H1 (cell line): Measurements from ENCODE around the gene TMEM92. TPM values are rescaled to one million over a fixed set of nuclear protein-coding genes. Genes with fewer than 3 reads are reported as not detected.

ENCODE experiments used
- CTCF ChIA-PET: fragments of 300-600 bp; sonication (Branson Sonifier 250); formaldehyde crosslinking; loops from one replicate; lab custom pipeline; 2021; ENCODE audit not compliant: partially characterized antibody; lab: Charles Lee
- POLR2A ChIA-PET: fragments of 300-600 bp; sonication (Branson Sonifier 250); formaldehyde crosslinking; loops from one replicate; lab custom pipeline; 2021; ENCODE audit warnings: inconsistent platforms; ENCODE audit not compliant: partially characterized antibody; lab: Charles Lee
- DNase-seq, 2 experiments: peaks; one replicate each; pipeline versions ENCODE4 v3.0.0 to v3.0.0-alpha.2; 2010 to 2022; ENCODE audit warnings: low spot score in 2 of 2, low read depth in 1 of 2, mixed read lengths in 1 of 2
- FAIRE-seq: peaks from 2 replicates; lab custom pipeline; 2011; peaks lifted over from hg19 to GRCh38; lab: Jason Lieb, UNC
- H2AFZ ChIP-seq: 2 replicates; pipeline ENCODE4 v1.8.1; 2012; ENCODE audit warnings: low read length, inconsistent platforms
- H2AK5ac ChIP-seq: 2 replicates; pipeline ENCODE4 v1.6.1; 2013; ENCODE audit warnings: low read depth, low read length
- H2BK120ac ChIP-seq: replicated peaks from 2 replicates; pipeline ENCODE3; 2013; ENCODE audit warnings: low read depth, low read length, inconsistent platforms
- H2BK12ac ChIP-seq: 2 replicates; pipeline ENCODE4 v1.6.1; 2013; ENCODE audit warnings: low read depth, low read length
- H2BK15ac ChIP-seq: 2 replicates; pipeline ENCODE4 v1.6.1; 2013; ENCODE audit warnings: low read length
- H2BK20ac ChIP-seq: 2 replicates; pipeline ENCODE4 v1.6.1; 2013; ENCODE audit warnings: low read length
- H2BK5ac ChIP-seq: 2 replicates; pipeline ENCODE4 v1.6.1; 2013; ENCODE audit warnings: low read depth, low read length
- H3K14ac ChIP-seq: 2 replicates; pipeline ENCODE4 v1.6.1; 2013; ENCODE audit warnings: inconsistent platforms; ENCODE audit not compliant: insufficient read length
- H3K18ac ChIP-seq: 2 replicates; pipeline ENCODE4 v1.6.1; 2013; ENCODE audit warnings: low read length; ENCODE audit errors: extremely low read depth
- H3K23ac ChIP-seq: 2 replicates; pipeline ENCODE4 v1.6.1; 2013; ENCODE audit warnings: inconsistent platforms; ENCODE audit not compliant: insufficient read length
- H3K23me2 ChIP-seq: 2 replicates; pipeline ENCODE4 v1.6.1; 2013; ENCODE audit warnings: low read depth, low read length
- H3K27ac ChIP-seq: 2 replicates; pipeline ENCODE4 v1.6.1; 2011; ENCODE audit warnings: low read depth, low read length, inconsistent platforms
- H3K27me3 ChIP-seq, 4 experiments: replicated peaks in 1 of 4; 1 replicate in 1 of 4; 2 replicates in 3 of 4; pipeline versions ENCODE4 v1.6.1 to v1.8.1; 2011 to 2013; ENCODE audit warnings: low read length in 3 of 4, mild to moderate bottlenecking in 3 of 4, inconsistent platforms in 2 of 4, mixed read lengths in 2 of 4, moderate library complexity in 1 of 4; ENCODE audit not compliant: control insufficient read depth in 3 of 4, insufficient read depth in 3 of 4; ENCODE audit errors: extremely low read depth in 1 of 4
- H3K36me3 ChIP-seq, 4 experiments: 2 replicates each; pipeline versions ENCODE4 v1.6.1 to v1.8.1; 2011 to 2013; ENCODE audit warnings: mild to moderate bottlenecking in 4 of 4, low read length in 3 of 4, moderate library complexity in 2 of 4, control low read depth in 1 of 4, inconsistent platforms in 1 of 4; ENCODE audit not compliant: insufficient read depth in 4 of 4, control insufficient read depth in 2 of 4
- H3K4ac ChIP-seq: replicated peaks from 2 replicates; pipeline ENCODE3; 2013; ENCODE audit warnings: low read length, low read depth, mixed read lengths, inconsistent platforms; ENCODE audit not compliant: insufficient read length
- H3K4me1 ChIP-seq, 4 experiments: replicated peaks in 1 of 4; 1 replicate in 1 of 4; 2 replicates in 3 of 4; pipeline versions ENCODE4 v1.6.1 to v1.8.1; 2011 to 2013; ENCODE audit warnings: low read length in 3 of 4, inconsistent platforms in 2 of 4, mixed read lengths in 1 of 4; ENCODE audit not compliant: insufficient read depth in 4 of 4, control insufficient read depth in 3 of 4
- H3K4me2 ChIP-seq, 2 experiments: 2 replicates each; pipeline versions ENCODE4 v1.6.1 to v1.8.1; 2011 to 2013; ENCODE audit warnings: low read depth in 2 of 2, low read length in 2 of 2, control low read depth in 1 of 2, inconsistent platforms in 1 of 2, mild to moderate bottlenecking in 1 of 2; ENCODE audit not compliant: insufficient read depth in 1 of 2
- H3K4me3 ChIP-seq, 4 experiments: fragments of 200-600, 300-600 bp in 1 of 4; sonication (generic), shearing (Covaris generic), sonication (Bioruptor Twin) in 1 of 4; 2 replicates each; pipeline versions ENCODE4 v1.5.1 to v1.8.1; 2011 to 2016; ENCODE audit warnings: low read length in 4 of 4, low read depth in 3 of 4, control low read depth in 2 of 4, inconsistent platforms in 2 of 4, mild to moderate bottlenecking in 2 of 4, mixed read lengths in 1 of 4, moderate library complexity in 1 of 4; ENCODE audit not compliant: insufficient read depth in 2 of 4; ENCODE audit errors: extremely low read depth in 1 of 4
- H3K56ac ChIP-seq: replicated peaks from 2 replicates; pipeline ENCODE3; 2013; ENCODE audit warnings: low read depth, mild to moderate bottlenecking, mixed read lengths, low read length, inconsistent platforms; ENCODE audit not compliant: insufficient read length
- H3K79me1 ChIP-seq: 2 replicates; pipeline ENCODE4 v1.6.1; 2013; ENCODE audit warnings: low read depth, low read length, control low read depth
- H3K79me2 ChIP-seq, 2 experiments: 2 replicates each; pipeline versions ENCODE4 v1.6.1 to v1.8.1; 2012 to 2013; ENCODE audit warnings: low read length in 2 of 2, mild to moderate bottlenecking in 2 of 2, inconsistent platforms in 1 of 2; ENCODE audit not compliant: insufficient read depth in 2 of 2, control insufficient read depth in 1 of 2
- H3K9ac ChIP-seq, 4 experiments: replicated peaks in 1 of 4; 1 replicate in 1 of 4; 2 replicates in 3 of 4; pipeline versions ENCODE4 v1.6.1 to v1.8.1; 2011 to 2013; ENCODE audit warnings: low read depth in 3 of 4, low read length in 3 of 4, control low read depth in 2 of 4, mild to moderate bottlenecking in 2 of 4, moderate library complexity in 2 of 4, inconsistent platforms in 1 of 4; ENCODE audit errors: extremely low read depth in 1 of 4
- H3K9me3 ChIP-seq, 2 experiments: 2 replicates each; pipeline versions ENCODE4 v1.6.1 to v1.8.1; 2012 to 2013; ENCODE audit warnings: mild to moderate bottlenecking in 2 of 2, moderate library complexity in 2 of 2, control low read depth in 1 of 2, inconsistent platforms in 1 of 2, low read depth in 1 of 2, low read length in 1 of 2, mixed read lengths in 1 of 2; ENCODE audit not compliant: insufficient read depth in 2 of 2
- H4K20me1 ChIP-seq, 2 experiments: replicated peaks in 1 of 2; 2 replicates each; pipeline versions ENCODE3 to v1.8.1; 2011 to 2013; ENCODE audit warnings: inconsistent platforms in 2 of 2, low read length in 2 of 2, mild to moderate bottlenecking in 1 of 2; ENCODE audit not compliant: insufficient read depth in 2 of 2, control insufficient read depth in 1 of 2
- H4K5ac ChIP-seq: 2 replicates; pipeline ENCODE4 v1.6.1; 2013; ENCODE audit warnings: low read length, low read depth, mixed read lengths, inconsistent platforms; ENCODE audit not compliant: insufficient read length
- H4K8ac ChIP-seq: 2 replicates; pipeline ENCODE4 v1.8.0; 2013; ENCODE audit warnings: mild to moderate bottlenecking, moderate library complexity, low read length, inconsistent platforms; ENCODE audit not compliant: insufficient read depth; ENCODE audit errors: extremely low read depth
- H4K91ac ChIP-seq: replicated peaks from 2 replicates; pipeline ENCODE3; 2013; ENCODE audit warnings: low read length, mixed read lengths, inconsistent platforms; ENCODE audit not compliant: insufficient read length
- ASH2L ChIP-seq: fragments of 200-600, 300-600 bp; sonication (generic); IDR thresholded peaks from one replicate; pipeline ENCODE4 v1.7.1; 2017; ENCODE audit warnings: low read length
- CBX5 ChIP-seq: fragments of 300-800, 300-1000 bp; sonication (generic); IDR thresholded peaks from 2 replicates; pipeline ENCODE4 v1.7.1; 2016; ENCODE audit warnings: antibody characterized with exemption, low read length, low read depth
- GTF2F1 ChIP-seq: IDR thresholded peaks from 2 replicates; pipeline ENCODE4 v1.6.1; 2012; ENCODE audit warnings: low read depth, low read length, improper control_type of control experiment, borderline replicate concordance
- JUND ChIP-seq: IDR thresholded peaks from 2 replicates; pipeline ENCODE4 v1.6.1; 2011; ENCODE audit warnings: mild to moderate bottlenecking, improper control_type of control experiment, low read length
- SIX5 ChIP-seq: IDR thresholded peaks from 2 replicates; pipeline ENCODE4 v1.6.1; 2011; ENCODE audit warnings: mild to moderate bottlenecking, low read depth, low read length
- WGBS, 2 experiments: shearing (Covaris generic) in 1 of 2; methylation state at CpG; one replicate each; pipeline versions ENCODE4 v1.1.6 to v1.1.7; 2013 to 2015; ENCODE audit warnings: low lambda C conversion rate in 2 of 2, mixed read lengths in 2 of 2, inconsistent platforms in 1 of 2, low coverage in 1 of 2, missing lambda C conversion rate in 1 of 2; ENCODE audit not compliant: insufficient replicate concordance in 2 of 2, insufficient coverage in 1 of 2, insufficient read length in 1 of 2; ENCODE audit errors: extremely low coverage in 1 of 2, missing lambda C conversion rate in 1 of 2; 5-methylcytosine and 5-hydroxymethylcytosine counted together
- polyA plus RNA-seq, 7 experiments: library from polyadenylated mRNA; depleted of rRNA in 3 of 7; stranded (reverse) in 5 of 7; unstranded in 2 of 7; fragments of >200 nt in 5 of 7; fragments of 200-250 nt in 2 of 7; gene quantifications; 1 replicate in 5 of 7; 2 replicates in 1 of 7; 4 replicates in 1 of 7; pipeline versions ENCODE4 v1.2.1 to v1.2.3, GENCODE V29; 2011 to 2013; ENCODE audit warnings: missing spikeins in 2 of 7, mixed read lengths in 2 of 7
- total RNA-seq: library from RNA; stranded (reverse); fragmentation: NEBNext Ultra II Directional; extraction: Animal tissue kit (Norgen Biotek cat#: 25700); gene quantifications from 2 replicates; pipeline ENCODE4 v1.2.1, GENCODE V29; 2021
- TF ChIP-seq, protein P1 (sequence below): IDR thresholded peaks from 2 replicates; pipeline ENCODE4 v1.6.1; 2011; ENCODE audit warnings: low read depth, mild to moderate bottlenecking, low read length; ENCODE audit not compliant: insufficient read depth
- TF ChIP-seq, protein P2 (sequence below), 3 experiments: IDR thresholded peaks; 1 replicate in 2 of 3; 2 replicates in 1 of 3; pipeline versions ENCODE4 v1.5.1 to v1.6.1; 2011; ENCODE audit warnings: low read length in 3 of 3, mild to moderate bottlenecking in 3 of 3, inconsistent platforms in 2 of 3, low read depth in 1 of 3, moderate library complexity in 1 of 3; ENCODE audit not compliant: insufficient read depth in 1 of 3; ENCODE audit errors: control extremely low read depth in 1 of 3
- TF ChIP-seq, protein P3 (sequence below): IDR thresholded peaks from 2 replicates; pipeline ENCODE4 v1.6.1; 2012; ENCODE audit warnings: inconsistent platforms

Gene TMEM92
- total and polyA plus RNA-seq, 2 of the 8 experiments (the other 6 are each of a cell fraction or from before 2014, with no cell fraction given): 11.9 to 24.8 TPM

DNA sequence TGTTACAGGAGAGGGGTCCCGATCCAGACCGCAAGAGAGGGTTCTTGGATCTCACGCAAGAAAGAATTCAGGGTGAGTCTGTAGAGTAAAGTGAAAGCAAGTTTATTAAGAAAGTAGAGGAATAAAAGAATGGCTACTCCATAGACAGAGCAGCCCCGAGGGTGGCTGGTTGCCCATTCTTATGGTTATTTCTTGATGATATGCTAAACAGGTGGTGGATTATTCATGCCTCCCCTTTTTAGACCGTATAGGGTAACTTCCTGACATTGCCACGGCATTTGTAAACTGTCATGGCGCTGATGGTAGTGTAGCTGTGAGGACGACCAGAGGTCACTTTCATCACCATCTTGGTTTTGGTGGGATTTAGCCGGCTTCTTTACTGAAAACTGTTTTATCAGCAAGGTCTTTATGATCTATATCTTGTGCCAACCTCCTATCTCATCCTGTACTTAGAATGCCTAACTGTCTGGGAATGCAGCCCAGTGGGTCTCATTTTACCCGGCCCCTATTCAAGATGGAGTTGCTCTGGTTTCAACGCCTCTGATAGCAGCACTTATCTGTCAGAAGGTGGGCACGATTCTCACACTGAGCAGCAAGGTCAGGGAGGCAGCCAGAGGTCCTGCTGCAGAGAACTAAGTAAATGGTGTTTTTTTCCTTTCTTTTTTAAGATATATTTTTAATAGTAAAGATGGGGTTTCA lies 45.2 kb downstream of the TMEM92 start:
- CTCF ChIA-PET: interaction anchor here (0.6 to 3.8 kb wide), 8 partner anchors 10 to 207 kb away, joined by 3 to 21 read pairs (median 4); no protein-coding TSS in a partner anchor
- Histone ChIP-seq H4K5ac (no peak overlapping the region), H3K9ac (no peak overlapping the region), H4K91ac (no peak overlapping the region), H3K23me2 (no peaks in the 10 kb centered on the region), H3K4me1 (peaks cover 0 to 4% (median 0%) of the 10 kb centered on the region in 4 experiments; a peak in 3 of 7 replicates), H3K79me1 (no peaks in the 10 kb centered on the region), H3K79me2 (no peaks in the 10 kb centered on the region), H2BK5ac (no peak overlapping the region), H2AFZ (no peak overlapping the region), H2BK120ac (no peak overlapping the region), H3K23ac (no peak overlapping the region), H3K4me3 (no peak overlapping the region), H3K9me3 (0 out of 4 replicates have a peak, but pooled peaks cover 0 to 2% of the 10 kb centered on the region in 2 experiments), H3K4ac (no peak overlapping the region), H3K27me3 (no peaks in the 10 kb centered on the region; a peak in 1 of 7 replicates), H2BK15ac (no peak overlapping the region), H4K8ac (no peak overlapping the region), H3K27ac (no peak overlapping the region), H3K14ac (no peak overlapping the region), H2AK5ac (no peak overlapping the region), H4K20me1 (no peaks in the 10 kb centered on the region), H3K56ac (no peak overlapping the region), H3K4me2 (peak overlapping the region; percentile 6 to 24; a peak in 1 of 4 replicates), H2BK12ac (0 out of 2 replicates have a peak overlapping the region, but pooled peaks have one; percentile 3), H2BK20ac (no peak overlapping the region), H3K36me3 (no peaks in the 10 kb centered on the region), H3K18ac (no peak overlapping the region)
- WGBS, 2 experiments: 83% methylated on average over 12 of the region's 12 CpGs; no CpG with 5 or more reads in 1 of the 2 experiments
- DNase-seq: no peak
- FAIRE-seq: no peak
- POLR2A ChIA-PET: interaction anchor here (0.7 to 1.1 kb wide), 4 partner anchors 11 to 55 kb away, joined by 3 to 4 read pairs (median 3); no protein-coding TSS in a partner anchor
- TF ChIP-seq ASH2L (no peak), GTF2F1 (no peak), SIX5 (no peak), JUND (no peak), CBX5 (no peak)
- TF ChIP-seq, protein P1, sequence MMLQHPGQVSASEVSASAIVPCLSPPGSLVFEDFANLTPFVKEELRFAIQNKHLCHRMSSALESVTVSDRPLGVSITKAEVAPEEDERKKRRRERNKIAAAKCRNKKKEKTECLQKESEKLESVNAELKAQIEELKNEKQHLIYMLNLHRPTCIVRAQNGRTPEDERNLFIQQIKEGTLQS: no peak
- TF ChIP-seq, protein P2, sequence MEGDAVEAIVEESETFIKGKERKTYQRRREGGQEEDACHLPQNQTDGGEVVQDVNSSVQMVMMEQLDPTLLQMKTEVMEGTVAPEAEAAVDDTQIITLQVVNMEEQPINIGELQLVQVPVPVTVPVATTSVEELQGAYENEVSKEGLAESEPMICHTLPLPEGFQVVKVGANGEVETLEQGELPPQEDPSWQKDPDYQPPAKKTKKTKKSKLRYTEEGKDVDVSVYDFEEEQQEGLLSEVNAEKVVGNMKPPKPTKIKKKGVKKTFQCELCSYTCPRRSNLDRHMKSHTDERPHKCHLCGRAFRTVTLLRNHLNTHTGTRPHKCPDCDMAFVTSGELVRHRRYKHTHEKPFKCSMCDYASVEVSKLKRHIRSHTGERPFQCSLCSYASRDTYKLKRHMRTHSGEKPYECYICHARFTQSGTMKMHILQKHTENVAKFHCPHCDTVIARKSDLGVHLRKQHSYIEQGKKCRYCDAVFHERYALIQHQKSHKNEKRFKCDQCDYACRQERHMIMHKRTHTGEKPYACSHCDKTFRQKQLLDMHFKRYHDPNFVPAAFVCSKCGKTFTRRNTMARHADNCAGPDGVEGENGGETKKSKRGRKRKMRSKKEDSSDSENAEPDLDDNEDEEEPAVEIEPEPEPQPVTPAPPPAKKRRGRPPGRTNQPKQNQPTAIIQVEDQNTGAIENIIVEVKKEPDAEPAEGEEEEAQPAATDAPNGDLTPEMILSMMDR (IDR thresholded peaks at IDR 0.05; ENCODE audit: control extremely low read depth in 1 of 3, insufficient read depth in 1 of 3, low read depth in 1 of 3, low read length in 3 of 3): no peak
- TF ChIP-seq, protein P3, sequence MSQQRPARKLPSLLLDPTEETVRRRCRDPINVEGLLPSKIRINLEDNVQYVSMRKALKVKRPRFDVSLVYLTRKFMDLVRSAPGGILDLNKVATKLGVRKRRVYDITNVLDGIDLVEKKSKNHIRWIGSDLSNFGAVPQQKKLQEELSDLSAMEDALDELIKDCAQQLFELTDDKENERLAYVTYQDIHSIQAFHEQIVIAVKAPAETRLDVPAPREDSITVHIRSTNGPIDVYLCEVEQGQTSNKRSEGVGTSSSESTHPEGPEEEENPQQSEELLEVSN: no peak
